GM21737 (cell line): ENCODE data around the gene ATP6V1F.
"Not testable (repeated sequence)": the region's sequence is repeated elsewhere in the genome, so short reads cannot be mapped to it uniquely, and the experiment has no call there.

Source experiments
- ATAC-seq: cut with Tn5 transposase; IDR thresholded peaks from one replicate; pipeline ENCODE4 v1.9.1; 2021; ENCODE audit warnings: mild to moderate bottlenecking, moderate library complexity; ENCODE audit not compliant: unreplicated experiment

Gene ATP6V1F

DNA sequence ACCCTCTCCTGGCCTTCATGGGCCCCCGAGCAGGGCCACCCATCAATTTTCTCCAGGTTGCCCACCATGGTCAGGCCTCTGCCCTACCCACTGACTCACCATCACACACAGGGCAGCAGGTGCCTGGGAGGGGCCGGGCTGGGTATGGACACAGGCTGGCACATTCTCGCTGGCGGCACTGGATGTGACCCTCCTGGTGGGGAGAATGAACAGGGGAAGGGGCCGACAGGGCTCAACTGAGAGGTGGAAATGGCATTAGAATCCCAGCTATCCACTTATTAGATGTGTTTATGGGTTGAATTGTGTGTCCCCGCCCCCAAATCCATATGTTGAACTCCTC, 31.4 kb downstream of the ATP6V1F start:
- ATAC-seq: no peak

DNA sequence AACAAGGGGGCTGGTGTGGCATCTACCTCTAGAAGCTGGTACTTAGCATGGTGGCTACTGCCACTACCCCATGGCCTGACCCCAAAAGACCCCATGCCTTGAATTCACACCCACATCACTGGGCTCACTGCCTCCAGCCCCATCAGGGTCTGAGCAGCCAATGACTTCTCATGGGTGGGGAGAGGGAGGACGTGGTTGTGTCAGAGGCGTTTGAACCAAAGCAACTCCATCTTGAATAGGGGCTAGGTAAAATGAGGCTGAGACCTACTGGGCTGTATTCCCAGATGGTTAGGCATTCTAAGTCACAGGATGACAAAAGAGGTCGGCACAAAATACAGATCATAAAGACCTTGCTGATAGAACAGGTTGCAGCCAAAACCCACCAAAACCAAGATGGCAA, 32.7 kb downstream of the ATP6V1F start:
- no peak for ATAC-seq

DNA sequence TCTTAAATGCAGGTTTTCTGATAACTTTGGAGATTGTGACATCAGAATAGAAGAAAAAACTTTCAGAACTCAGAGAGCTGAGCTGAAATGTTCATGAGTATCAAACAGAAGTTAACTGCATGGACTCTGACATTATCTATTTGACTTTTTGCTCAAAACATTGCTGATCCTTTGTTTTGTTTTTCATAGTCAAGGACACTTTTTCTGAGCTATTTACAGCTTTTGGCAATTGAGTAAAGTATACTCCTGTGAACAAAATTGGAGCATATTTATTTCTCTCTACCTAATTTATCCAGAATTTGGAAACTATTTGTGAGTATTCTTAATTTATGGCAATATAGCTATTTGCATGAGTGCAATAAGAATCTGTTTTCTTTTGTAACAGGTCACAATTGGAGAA, 36.7 kb downstream of the ATP6V1F start:
- ATAC-seq: no peak

DNA sequence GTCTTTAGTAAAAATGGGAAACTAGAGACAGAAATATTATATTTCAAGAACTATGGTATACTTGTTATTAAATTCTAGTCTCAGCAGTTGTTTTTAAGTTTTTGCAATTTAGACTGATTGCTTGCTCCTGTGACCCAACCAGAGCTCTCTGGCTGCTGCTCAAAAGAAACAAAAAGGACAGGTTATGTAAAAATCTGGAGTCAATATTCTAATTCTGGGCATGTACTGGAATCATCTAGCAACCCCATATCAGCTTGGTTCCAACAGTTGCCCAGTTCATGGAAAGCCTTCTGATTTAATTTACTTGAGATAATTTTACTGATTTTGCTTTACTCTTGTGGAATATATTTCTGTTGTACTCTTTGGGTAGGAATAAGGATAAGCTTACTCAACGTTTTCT, 37.6 kb downstream of the ATP6V1F start:
- no peak for ATAC-seq

DNA sequence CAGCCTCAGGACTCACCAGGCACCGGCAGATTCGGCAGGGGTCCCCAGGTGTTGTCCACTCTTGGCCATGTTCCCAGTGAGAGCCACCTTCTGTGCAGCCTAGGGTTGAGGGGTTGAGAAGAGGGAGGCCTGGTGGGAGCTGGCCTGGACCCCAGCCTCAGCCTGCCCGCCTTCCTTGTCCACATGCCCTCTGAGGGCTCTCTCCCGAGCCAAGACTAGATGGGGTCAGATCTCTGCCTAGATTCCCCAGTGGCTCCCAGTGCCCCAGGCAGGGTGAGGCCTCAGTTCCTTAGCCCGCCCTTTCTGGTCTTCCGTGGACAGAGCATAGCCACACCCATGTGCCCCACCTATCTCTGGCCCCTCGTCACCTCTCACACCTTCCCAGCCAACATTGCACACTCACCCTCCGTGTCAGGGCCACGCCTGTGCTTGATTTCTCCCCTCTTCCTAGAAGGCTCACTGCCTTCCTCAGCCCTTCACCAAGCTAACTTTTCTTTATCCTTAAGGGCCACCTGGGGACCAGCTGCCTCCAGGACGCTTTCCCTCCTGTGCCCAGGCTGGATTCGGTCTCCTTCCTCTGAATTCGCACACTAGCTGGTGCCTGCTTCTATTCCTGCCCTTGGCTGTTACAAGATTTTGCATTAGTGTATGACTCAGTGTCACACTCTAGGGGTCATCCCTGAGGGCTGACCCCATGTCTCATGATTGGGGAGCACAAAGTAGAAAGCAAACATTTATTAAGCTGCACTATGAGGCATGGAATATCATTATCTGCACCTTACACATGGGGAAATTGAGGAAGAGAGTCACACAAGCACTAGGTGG, 40.3 kb downstream of the ATP6V1F start:
- no peak for ATAC-seq

DNA sequence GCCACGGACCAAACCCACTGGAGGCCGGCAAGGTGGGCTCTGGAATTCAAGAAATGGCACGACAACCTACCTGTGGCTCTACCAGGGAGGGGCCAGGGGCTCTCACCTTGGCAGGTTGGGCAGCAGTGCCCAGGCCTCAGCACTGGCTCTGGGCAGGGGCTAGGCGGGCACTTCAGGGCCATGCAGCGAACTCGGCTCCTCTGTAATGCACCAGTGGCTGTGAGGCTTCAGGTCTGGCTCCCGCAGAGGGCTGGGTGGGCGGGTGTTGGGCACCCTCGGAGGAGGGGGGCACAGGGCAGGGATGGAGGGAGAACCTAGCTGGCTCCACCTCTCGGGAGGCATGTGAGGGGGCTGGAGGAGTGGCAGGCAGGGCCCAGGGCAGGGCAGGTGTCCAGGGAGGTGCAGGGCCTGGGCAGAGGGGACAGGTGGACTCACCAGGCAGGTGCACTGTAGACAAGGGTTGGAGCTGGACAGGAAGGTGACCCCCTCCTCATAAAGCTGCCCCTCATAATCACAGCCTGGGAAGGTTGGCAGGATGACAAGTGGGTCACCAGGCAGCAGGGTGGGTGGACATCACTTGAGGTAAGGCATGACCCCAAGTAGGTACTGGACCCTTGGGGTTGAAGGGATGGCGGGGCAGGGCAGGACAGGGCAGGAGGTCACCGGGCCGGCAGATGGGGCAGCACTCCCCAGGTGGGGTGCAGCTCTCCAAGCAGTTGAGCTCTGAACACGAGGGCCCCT, 41.1 kb downstream of the ATP6V1F start:
- no peak for ATAC-seq

DNA sequence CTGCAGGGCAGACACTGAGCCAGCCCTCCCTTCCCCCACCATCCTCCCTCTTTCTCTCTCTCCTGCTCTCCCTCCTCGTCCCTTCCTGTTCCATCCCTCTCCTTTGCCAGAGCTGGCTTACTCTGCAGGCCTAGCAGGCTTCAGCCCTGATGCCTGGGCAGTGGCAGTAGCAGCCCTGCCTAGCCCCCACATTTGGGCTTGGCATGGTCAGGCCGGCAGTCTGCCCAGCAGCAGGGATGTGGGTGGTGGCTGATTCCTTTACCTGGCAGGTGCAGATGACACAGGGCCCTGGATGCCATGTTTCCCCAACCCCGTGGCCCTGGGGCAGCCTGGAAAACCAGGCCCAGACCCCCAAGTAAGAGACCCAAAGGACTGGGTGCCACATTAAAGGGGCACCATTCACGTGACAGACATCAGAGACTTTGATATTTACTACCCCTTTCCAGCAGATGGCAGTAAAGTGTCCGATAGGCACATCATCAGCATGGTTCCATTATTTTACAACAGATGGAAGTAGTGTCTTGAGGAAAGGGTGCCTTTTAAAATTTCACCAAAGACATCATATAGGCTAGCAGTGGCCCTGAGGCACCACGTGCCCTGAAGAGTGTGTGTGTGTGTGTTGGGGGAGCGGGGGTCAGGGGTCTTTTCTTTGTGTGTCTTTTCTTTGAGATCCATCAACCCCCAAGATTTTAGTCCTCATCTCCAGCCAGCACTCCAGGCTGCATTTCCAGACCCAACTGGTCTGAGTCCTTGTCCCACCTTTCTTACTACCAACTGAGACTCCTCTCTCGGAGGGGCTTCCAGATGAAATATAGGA, 41.9 kb downstream of the ATP6V1F start:
- ATAC-seq: no peak

DNA sequence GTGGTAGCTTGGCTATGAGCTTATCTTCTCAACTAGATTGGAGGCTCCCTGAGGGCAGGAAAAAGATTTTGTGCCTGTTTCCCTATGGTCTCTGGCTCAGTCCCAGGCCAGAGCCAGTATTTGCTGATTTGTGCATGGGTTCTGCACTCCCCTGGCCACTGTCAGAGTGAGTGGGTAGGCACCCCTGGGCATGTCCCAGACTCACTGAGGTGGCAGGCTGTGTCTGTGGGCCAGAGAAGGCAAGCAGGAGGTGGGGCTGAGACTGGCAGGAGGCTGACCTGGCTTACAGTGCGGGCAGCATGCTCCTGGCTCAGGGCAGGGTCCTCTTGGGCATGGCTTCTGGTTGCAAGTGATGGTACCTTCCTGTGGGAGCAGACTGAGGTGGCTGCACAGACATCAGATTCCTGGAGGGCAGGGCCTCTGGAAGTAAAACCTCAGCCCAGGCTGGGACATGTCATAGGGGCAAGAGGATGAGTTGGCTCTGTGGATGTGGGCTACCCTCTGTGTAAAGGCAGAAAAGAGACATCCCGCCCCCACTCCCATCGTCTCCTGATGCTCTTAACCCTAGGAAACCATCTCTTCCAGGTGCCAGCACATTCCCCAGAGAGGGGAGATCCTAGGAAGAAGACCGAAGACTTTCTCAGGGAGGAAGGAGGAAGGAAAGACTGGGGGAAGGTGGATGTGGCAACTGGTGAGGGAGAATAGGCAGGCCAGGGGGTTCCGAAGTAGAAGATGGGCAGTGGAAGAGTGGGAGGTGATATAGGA, 43.5 kb downstream of the ATP6V1F start:
- no peak for ATAC-seq

DNA sequence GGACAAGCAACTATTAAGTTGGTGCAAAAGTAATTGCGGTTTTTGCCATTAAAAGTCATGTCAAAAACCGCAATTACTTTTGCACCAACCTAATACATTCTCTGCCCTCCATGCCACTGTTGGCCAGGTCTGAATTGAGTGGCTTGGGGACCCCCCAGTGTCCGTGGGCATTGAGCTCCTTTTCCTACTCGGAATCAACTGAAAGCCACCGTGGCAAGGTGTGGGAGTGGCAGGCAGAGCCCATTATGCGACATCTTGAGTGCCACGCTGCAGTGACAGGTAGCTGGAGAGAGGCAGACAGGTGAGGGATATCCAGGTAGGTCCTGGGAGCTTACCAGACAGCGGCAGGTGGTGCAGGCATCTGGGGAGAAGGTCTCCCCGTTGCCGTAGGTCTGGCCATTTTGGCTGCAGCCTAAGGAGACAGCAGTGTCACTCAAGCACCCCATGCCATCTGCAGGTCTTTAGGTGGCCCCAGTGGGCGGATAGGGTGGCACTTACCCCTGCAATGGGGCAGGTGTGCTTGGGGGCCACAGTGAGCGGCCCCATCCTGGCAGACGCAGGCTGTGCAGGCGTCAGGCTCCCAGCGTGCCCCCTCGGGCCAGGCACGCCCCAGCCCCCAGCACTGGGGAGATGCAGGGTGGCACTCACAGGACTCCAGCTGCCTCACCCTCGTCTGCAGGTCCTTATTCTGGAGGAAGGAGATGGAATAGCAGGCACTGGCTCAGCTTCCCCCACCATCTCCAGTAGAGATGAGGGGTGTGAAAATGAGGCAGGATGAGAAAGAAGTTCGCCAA, 44.3 kb downstream of the ATP6V1F start:
- no peak for ATAC-seq

DNA sequence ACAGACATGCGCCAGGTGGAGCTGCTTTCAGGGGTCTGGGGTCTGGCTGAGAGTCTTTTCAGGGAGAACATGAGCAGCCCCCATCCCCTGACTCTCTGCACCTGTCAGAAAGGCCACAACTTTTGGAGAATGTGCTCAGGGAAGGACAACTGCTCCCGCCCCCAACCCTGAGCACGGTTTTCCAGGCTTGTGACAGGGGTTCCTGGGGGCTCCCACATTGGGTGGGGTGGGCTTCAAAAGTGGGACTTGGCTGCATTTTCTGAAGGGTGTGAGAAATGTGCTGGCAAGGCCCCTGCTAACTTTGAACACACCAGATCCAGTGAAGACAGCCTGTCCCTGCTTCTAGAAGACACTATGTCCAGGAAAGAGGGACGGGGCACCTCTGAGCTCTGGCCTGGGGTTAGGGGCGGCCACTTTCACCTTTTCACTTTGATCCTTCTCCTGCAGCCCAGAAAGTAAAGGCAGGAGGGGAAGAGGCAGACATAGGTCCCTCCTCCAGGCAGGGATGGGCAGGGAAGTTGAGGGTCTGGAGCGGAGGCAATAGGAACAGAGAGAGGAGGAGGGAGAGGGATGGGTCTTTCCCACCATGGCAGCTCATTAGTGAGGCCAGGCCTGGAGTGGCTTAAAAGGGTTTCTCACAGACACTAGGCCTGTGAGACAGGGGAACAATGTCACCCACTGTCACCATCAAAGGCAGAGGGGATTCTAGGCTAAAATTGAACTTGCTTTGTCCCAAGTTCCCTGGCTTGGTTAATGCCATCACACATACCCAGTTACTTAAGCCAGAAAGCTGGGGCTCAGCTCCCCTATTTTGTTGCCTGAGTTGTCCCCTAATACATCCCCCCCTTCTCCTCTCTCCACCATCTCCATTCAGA, 46.3 kb downstream of the ATP6V1F start:
- no peak for ATAC-seq

DNA sequence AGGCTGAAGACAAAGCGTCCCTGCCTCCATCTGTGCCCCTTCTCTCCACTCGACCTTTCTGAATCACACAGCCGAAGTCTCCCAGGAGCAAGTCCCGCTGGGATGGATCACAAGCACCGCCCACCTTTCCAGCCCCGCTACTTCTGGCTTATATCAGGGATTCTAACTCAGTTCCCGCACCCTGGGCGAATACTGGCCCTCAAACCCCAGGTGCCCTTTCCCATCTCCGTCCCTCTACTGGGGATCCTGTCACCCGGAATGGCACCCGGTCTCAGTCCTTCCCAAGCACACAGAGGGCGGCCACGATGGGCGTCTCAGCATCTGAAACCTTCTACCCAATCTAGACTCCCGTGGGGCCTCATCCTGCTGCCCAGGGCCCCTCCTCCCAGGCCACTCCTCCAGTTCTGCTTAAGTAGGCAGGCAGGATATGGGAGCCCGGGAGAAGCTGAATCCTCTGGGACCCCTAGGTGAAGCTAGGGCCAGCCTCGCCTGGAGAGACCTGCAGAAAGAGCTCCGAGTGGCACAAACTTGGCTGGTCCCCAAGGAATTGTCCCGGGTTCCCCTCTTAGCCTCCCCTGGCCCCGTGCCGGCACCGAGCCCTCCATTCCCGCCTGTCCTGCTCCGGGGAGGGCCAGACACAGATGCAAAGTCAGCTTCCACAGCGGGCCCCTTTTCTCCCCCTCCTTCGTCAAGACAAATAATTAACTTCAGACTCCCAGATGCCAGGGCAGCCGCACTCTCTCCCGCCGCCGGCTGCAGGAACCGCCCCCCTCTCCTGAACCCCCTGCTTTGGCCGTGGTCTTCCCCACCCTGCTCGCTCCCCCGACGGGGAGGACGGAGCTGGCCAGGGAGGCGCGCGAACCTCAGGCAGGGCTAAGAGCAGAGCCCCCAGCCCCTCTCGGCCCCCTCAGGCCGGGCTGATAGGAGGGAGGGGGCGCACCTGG, 47.2 kb downstream of the ATP6V1F start:
- no peak for ATAC-seq

DNA sequence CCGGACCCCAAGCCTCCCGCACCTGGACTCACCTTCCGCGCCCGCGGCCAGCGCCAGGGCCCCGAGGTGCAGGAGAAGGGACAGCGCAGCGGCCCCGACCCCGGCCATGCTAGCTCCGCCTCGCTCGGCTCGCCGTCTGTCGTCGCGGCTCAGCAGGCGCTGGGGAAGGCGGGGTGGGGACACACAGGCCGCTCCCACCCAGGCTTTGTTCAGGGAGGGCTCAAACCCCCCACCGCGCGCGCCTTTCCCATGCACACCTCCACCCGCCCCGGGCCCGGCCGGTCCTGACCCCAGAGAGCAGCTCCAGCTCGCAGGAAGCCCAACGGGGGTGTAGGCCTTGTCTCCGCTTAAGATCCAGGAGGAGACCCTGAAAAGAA, 47.9 kb downstream of the ATP6V1F start, which contains the start of gene KCP:
Gene KCP (minus strand): TSS at position 141 of the 377 bp plus-strand sequence. CDS start 33 bp downstream, at position 108.
- ATAC-seq: no peak

DNA sequence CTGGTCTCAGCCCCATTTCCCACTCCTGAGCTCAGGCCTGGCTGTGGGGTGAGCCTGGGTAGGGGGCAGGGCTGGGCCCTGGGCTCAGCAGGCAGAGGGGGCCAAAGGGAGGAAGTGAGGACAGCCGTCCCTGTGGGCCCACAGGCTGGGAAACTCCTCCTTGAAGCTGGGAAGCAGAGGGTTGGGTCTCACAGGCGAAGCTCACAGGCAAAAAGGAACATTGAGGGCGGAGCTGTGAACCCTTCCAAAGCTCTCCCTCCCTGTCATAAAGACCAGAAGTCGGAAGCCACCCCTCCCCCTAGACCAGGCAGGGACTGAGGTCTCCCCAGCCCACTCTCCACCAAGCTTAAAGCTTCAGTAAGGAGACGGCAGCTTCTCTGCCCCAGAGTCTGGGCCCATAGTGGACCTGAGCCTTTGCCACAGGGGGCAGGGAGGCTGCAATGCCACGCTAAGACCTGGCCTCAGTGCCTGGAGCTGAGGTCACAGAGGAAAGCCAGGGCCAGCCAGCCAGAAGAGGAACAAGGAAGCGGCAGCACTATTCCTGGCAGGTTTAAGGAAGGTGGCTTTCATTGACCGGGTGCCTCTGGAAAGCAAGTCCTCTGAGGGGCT, 48.9 kb downstream of the ATP6V1F start:
- ATAC-seq: no peak

DNA sequence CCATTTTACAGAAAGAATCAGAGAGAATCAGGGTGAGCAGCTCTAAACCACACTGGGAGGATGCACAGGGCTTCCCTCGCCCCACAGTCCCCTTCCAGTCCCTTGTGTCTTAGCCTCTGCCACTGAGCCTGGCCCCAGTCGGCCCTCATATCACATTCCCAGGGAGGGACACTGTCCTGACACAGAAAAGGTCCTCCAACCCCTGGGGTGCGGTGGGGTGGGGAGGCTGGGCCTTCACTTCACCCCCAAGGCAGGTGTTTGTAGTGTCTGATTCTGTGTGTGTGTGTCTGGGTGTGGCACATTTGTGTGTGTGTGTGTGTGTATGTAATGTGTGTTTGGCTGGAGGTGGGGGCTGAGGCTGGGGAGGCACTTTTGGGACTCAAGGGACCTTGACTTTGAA, 49.6 kb downstream of the ATP6V1F start:
- ATAC-seq: no peak

DNA sequence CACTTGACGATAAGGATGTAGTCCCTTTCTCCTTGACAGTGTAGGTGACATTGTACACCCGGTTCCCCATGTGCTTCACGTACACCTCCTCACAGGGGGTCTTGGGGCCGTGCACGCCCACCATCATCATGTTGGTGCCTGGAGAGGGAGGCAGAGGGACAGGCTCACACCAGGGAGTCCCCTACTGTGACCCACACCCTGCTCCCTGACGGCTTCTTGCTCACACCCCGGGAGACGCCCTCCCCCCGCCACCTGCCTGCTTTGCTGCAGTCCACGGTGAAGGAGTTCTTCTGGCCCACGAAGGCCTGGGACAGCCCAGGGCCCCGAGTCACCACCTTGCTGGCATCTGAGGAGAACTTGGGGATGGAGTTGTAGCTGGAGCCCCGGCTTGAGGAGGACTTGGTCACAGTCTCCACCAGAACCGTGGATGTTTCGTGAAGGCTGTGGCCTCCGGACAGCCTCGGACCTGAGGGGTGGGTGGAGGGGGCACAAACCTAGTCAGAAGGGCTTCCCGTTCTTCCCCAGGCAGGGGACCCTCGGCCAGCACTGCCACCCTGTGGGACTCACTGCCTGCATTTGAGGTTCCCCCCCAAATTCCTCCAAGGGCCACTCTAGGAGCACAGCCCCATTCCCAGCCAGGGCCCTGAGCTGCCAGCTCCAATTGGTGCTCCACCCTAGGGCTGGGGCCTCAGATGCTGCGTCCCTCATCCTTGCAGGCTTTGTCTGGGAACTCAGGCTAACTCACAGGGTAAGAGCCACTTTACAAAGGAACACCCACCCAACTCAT, 50.2 kb downstream of the ATP6V1F start:
- not testable (repeated sequence) for ATAC-seq

DNA sequence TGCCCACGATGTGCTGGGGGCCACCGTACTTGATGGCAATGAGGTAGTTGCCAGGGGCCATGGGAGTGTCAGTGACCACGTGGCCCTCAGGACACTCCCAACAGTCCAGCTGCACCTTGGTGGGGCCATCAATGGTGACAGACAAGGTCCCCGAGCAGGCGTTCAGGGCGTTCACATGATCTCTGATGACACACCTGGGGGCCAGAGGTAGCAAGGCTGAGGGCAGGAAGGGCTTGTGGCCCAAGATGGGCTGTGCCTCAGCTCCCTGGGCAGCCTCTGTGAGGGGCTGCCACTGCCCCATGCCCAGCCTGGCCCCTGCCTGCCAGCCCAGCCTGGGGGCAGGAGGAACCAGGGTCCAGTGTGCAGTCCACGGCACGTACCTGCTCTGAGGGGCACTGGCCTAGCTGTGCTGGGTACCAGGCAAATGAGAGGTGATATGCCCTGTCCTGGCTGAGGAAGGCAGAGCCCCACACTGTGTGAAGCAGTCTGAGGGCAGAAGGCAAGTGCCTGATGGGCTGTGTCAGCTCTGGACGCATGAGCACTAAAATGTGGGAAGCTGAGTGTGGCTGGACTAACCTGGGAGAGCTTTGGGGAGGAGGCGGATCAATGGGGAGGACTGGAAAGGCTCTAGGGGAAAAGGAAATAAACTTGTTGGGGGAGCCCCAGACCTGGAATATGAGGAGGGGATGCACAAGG, 51.4 kb downstream of the ATP6V1F start:
- ATAC-seq: no peak
